SIG-M5 (cell line): ENCODE data around the gene RABGAP1L.
A peak's percentile ranks its signal among the peaks of the same experiment; 100 is the strongest.
"Not testable (repeated sequence)": the region's sequence is repeated elsewhere in the genome, so short reads cannot be mapped to it uniquely, and the experiment has no call there.

ENCODE experiments used
- DNase-seq: peaks from one replicate; lab custom pipeline; 2025; lab: John Stamatoyannopoulos, UW

RABGAP1L gene

GRCh38 chr1:174159252-174160108 is at the start of gene RABGAP1L:
Gene RABGAP1L (plus strand): TSS chr1:174159520.
- DNase-seq = peak; percentile 81

- DNase-seq = no peak
These were observed 49.3 kb upstream of the RABGAP1L start for GRCh38 chr1:174110053-174110452.

- DNase-seq = no peak
These were observed 46.7 kb upstream of the RABGAP1L start for GRCh38 chr1:174112489-174113162.

GRCh38 chr1:174114106-174114505 is 45.2 kb upstream of the RABGAP1L start:
- no peak for DNase-seq

- DNase-seq = peak; percentile 68
These were observed 44.4 kb upstream of the RABGAP1L start for GRCh38 chr1:174114788-174115448.

- DNase-seq = no peak
These were observed 43.3 kb upstream of the RABGAP1L start for GRCh38 chr1:174116042-174116441.

GRCh38 chr1:174118751-174119150 is 40.6 kb upstream of the RABGAP1L start:
- no peak for DNase-seq

GRCh38 chr1:174122318-174122717 is 37.0 kb upstream of the RABGAP1L start:
- DNase-seq = not testable (repeated sequence)

GRCh38 chr1:174123843-174124242 is 35.5 kb upstream of the RABGAP1L start:
- DNase-seq = no peak

GRCh38 chr1:174127176-174127575 is 32.1 kb upstream of the RABGAP1L start:
- not testable (repeated sequence) for DNase-seq

- DNase-seq = no peak
These were observed 28.2 kb upstream of the RABGAP1L start for GRCh38 chr1:174131032-174131638.

- no peak for DNase-seq
These were observed 25.2 kb upstream of the RABGAP1L start for GRCh38 chr1:174134003-174134659.

- no peak for DNase-seq
These were observed 24.1 kb upstream of the RABGAP1L start for GRCh38 chr1:174135211-174135610.

- no peak for DNase-seq
These were observed 22.6 kb upstream of the RABGAP1L start for GRCh38 chr1:174136714-174137113.

- DNase-seq = no peak
These were observed 16.5 kb upstream of the RABGAP1L start for GRCh38 chr1:174142836-174143235.

GRCh38 chr1:174143727-174144396 is 15.5 kb upstream of the RABGAP1L start:
- DNase-seq = not testable (repeated sequence)

GRCh38 chr1:174144397-174144783 is 14.9 kb upstream of the RABGAP1L start:
- not testable (repeated sequence) for DNase-seq

GRCh38 chr1:174149216-174149615 is 10.1 kb upstream of the RABGAP1L start:
- DNase-seq = no peak

GRCh38 chr1:174150499-174150898 is 8.8 kb upstream of the RABGAP1L start:
- DNase-seq = no peak

GRCh38 chr1:174152427-174152826 is 6.9 kb upstream of the RABGAP1L start:
- DNase-seq = no peak
